SK-N-SH (cell line): Measurements from ENCODE around the gene CACNB3. TPM values are rescaled to one million over a fixed set of nuclear protein-coding genes. Genes with fewer than 3 reads are reported as not detected.

Experiments
- CTCF ChIA-PET: fragments of 300-600, 350-600 bp; formaldehyde crosslinking; extraction: SDS; loops from one replicate; lab custom pipeline; 2021; lab: Yijun Ruan, JAX
- POLR2A ChIA-PET: fragments of 350-600 bp; sonication (Branson Sonifier 250); formaldehyde crosslinking; extraction: SDS; loops from one replicate; lab custom pipeline; 2020; ENCODE audit warnings: antibody characterized with exemption, inconsistent platforms; lab: Yijun Ruan, JAX
- DNase-seq: peaks from one replicate; pipeline ENCODE4 v3.0.0; 2012
- H2AFZ ChIP-seq: fragments of 200-600 bp; sonication (generic); 2 replicates; pipeline ENCODE4 v1.8.1; 2016; ENCODE audit warnings: antibody characterized with exemption, mild to moderate bottlenecking, low read depth
- H3F3A ChIP-seq: fragments of 200-600 bp; sonication (generic); replicated peaks from 2 replicates; pipeline ENCODE3; 2016; ENCODE audit warnings: antibody characterized with exemption, mild to moderate bottlenecking; ENCODE audit not compliant: insufficient read depth
- H3K27ac ChIP-seq, 2 experiments: fragments of 200-500 bp in 1 of 2; fragments of 200-600 bp in 1 of 2; sonication (Bioruptor generic) in 1 of 2; sonication (generic), shearing (Covaris generic) in 1 of 2; 2 replicates each; pipeline versions ENCODE4 v1.5.1 to v1.6.1; 2014 to 2016; ENCODE audit warnings: low read depth in 2 of 2, inconsistent platforms in 1 of 2, low read length in 1 of 2, mild to moderate bottlenecking in 1 of 2, mixed read lengths in 1 of 2
- H3K27me3 ChIP-seq: fragments of 200-600 bp; sonication (generic), shearing (Covaris generic); 2 replicates; pipeline ENCODE4 v1.6.1; 2016; ENCODE audit warnings: mixed run types; ENCODE audit not compliant: insufficient read depth
- H3K36me3 ChIP-seq, 2 experiments: fragments of 200-500 bp in 1 of 2; fragments of 200-600 bp in 1 of 2; sonication (Bioruptor generic) in 1 of 2; sonication (generic) in 1 of 2; replicated peaks in 1 of 2; 2 replicates each; pipeline versions ENCODE3 to v1.5.1; 2014 to 2016; ENCODE audit warnings: low read length in 1 of 2, mild to moderate bottlenecking in 1 of 2; ENCODE audit not compliant: insufficient read depth in 2 of 2, control insufficient read depth in 1 of 2
- H3K4me1 ChIP-seq, 2 experiments: fragments of 200-500 bp in 1 of 2; fragments of 200-600 bp in 1 of 2; sonication (Bioruptor generic) in 1 of 2; sonication (generic), shearing (Covaris generic) in 1 of 2; 2 replicates each; pipeline versions ENCODE4 v1.5.1 to v1.6.1; 2014 to 2016; ENCODE audit warnings: low read depth in 1 of 2, low read length in 1 of 2, mixed run types in 1 of 2; ENCODE audit not compliant: insufficient read depth in 2 of 2, control insufficient read depth in 1 of 2
- H3K4me2 ChIP-seq: fragments of 200-600 bp; sonication (generic), shearing (Covaris generic); 2 replicates; pipeline ENCODE4 v1.6.1; 2017; ENCODE audit warnings: mixed run types
- H3K4me3 ChIP-seq, 2 experiments: fragments of 200-500 bp in 1 of 2; fragments of 200-600 bp in 1 of 2; sonication (Bioruptor generic) in 1 of 2; sonication (generic), shearing (Covaris generic) in 1 of 2; 2 replicates each; pipeline versions ENCODE4 v1.5.1 to v1.8.1; 2014 to 2016; ENCODE audit warnings: low read depth in 2 of 2, inconsistent platforms in 1 of 2, low read length in 1 of 2, mild to moderate bottlenecking in 1 of 2, mixed read lengths in 1 of 2, moderate library complexity in 1 of 2
- H3K79me2 ChIP-seq: fragments of 200-600 bp; sonication (generic); 2 replicates; pipeline ENCODE4 v1.8.1; 2017; ENCODE audit warnings: mild to moderate bottlenecking; ENCODE audit not compliant: insufficient read depth
- H3K9ac ChIP-seq: fragments of 200-600 bp; sonication (generic); 2 replicates; pipeline ENCODE4 v1.6.1; 2017; ENCODE audit warnings: mixed run types
- H3K9me2 ChIP-seq: fragments of 200-600 bp; sonication (generic); 2 replicates; pipeline ENCODE4 v1.6.1; 2017; ENCODE audit warnings: mixed run types
- H3K9me3 ChIP-seq: fragments of 200-600 bp; sonication (generic); 2 replicates; pipeline ENCODE4 v1.6.1; 2017; ENCODE audit warnings: mixed run types, mild to moderate bottlenecking, moderate library complexity
- H4K20me1 ChIP-seq: fragments of 200-600 bp; sonication (generic); 2 replicates; pipeline ENCODE4 v1.6.1; 2017; ENCODE audit warnings: mild to moderate bottlenecking, mixed run types; ENCODE audit not compliant: insufficient read depth
- CHD2 ChIP-seq: fragments of 150-350 bp; IDR thresholded peaks from 2 replicates; pipeline ENCODE4 v1.6.1; 2018; ENCODE audit warnings: low read length; ENCODE audit not compliant: partially characterized antibody
- ELF1 ChIP-seq: IDR thresholded peaks from 2 replicates; pipeline ENCODE4 v1.4.0; 2012
- EP300 ChIP-seq, 2 experiments: IDR thresholded peaks; 2 replicates each; pipeline versions ENCODE4 v1.4.0 to v1.6.1; 2012; ENCODE audit warnings: borderline replicate concordance in 1 of 2, low read depth in 1 of 2, low read length in 1 of 2
- EZH2phosphoT487 ChIP-seq: fragments of 200-600 bp; sonication (generic); IDR thresholded peaks from 2 replicates; pipeline ENCODE4 v1.6.1; 2017; ENCODE audit warnings: low read depth, mixed run types, mild to moderate bottlenecking, antibody characterized with exemption, moderate library complexity, borderline replicate concordance
- FOSL2 ChIP-seq: IDR thresholded peaks from 2 replicates; pipeline ENCODE4 v1.4.0; 2012; ENCODE audit warnings: low read depth, mild to moderate bottlenecking, moderate library complexity, borderline replicate concordance
- FOXJ3 ChIP-seq: sonication (generic); formaldehyde crosslinking; IDR thresholded peaks from 2 replicates; pipeline ENCODE4 v1.5.1; 2020; ENCODE audit warnings: mild to moderate bottlenecking, missing genetic modification reagents
- GABPA ChIP-seq: IDR thresholded peaks from 2 replicates; pipeline ENCODE4 v1.4.0; 2012; ENCODE audit warnings: low read depth, mild to moderate bottlenecking
- IRF3 ChIP-seq: fragments of 150-350 bp; IDR thresholded peaks from 2 replicates; pipeline ENCODE4 v1.6.1; 2016; ENCODE audit warnings: mild to moderate bottlenecking, low read depth, low read length
- MAX ChIP-seq: IDR thresholded peaks from 2 replicates; pipeline ENCODE4 v1.4.0; 2012; ENCODE audit warnings: low read depth
- MEF2A ChIP-seq: IDR thresholded peaks from 2 replicates; pipeline ENCODE4 v1.4.0; 2012; ENCODE audit warnings: low read depth, borderline replicate concordance
- MXI1 ChIP-seq: IDR thresholded peaks from 2 replicates; pipeline ENCODE4 v1.6.1; 2012; ENCODE audit warnings: mild to moderate bottlenecking, low read depth, low read length, improper control_type of control experiment
- NRF1 ChIP-seq: IDR thresholded peaks from 2 replicates; pipeline ENCODE4 v1.6.1; 2012; ENCODE audit warnings: low read depth, mild to moderate bottlenecking, low read length
- PBX3 ChIP-seq: IDR thresholded peaks from 2 replicates; pipeline ENCODE4; 2012
- POLR2AphosphoS5 ChIP-seq: IDR thresholded peaks from 2 replicates; pipeline ENCODE4 v1.6.1; 2012; ENCODE audit warnings: low read depth, low read length
- RAD21 ChIP-seq: IDR thresholded peaks from 2 replicates; pipeline ENCODE4 v1.6.1; 2012; ENCODE audit warnings: mild to moderate bottlenecking, low read length
- RCOR1 ChIP-seq: fragments of 150-350 bp; IDR thresholded peaks from 2 replicates; pipeline ENCODE4 v1.6.1; 2017; ENCODE audit warnings: antibody characterized with exemption, low read length
- RFX5 ChIP-seq: IDR thresholded peaks from 2 replicates; pipeline ENCODE4 v1.6.1; 2012; ENCODE audit warnings: mild to moderate bottlenecking, improper control_type of control experiment, low read length
- SIN3A ChIP-seq: IDR thresholded peaks from 2 replicates; pipeline ENCODE4 v1.6.1; 2012; ENCODE audit warnings: low read depth, mild to moderate bottlenecking, low read length, moderate library complexity, borderline replicate concordance
- TAF1 ChIP-seq: IDR thresholded peaks from 2 replicates; pipeline ENCODE4 v1.6.1; 2012; ENCODE audit warnings: low read depth, mild to moderate bottlenecking, low read length, moderate library complexity, borderline replicate concordance
- TCF12 ChIP-seq: IDR thresholded peaks from 2 replicates; pipeline ENCODE4 v1.4.0; 2012
- TEAD4 ChIP-seq: IDR thresholded peaks from 2 replicates; pipeline ENCODE4 v1.4.0; 2012; ENCODE audit warnings: mild to moderate bottlenecking, borderline replicate concordance; ENCODE audit not compliant: insufficient read depth
- USF1 ChIP-seq: IDR thresholded peaks from 2 replicates; pipeline ENCODE4 v1.4.0; 2012; ENCODE audit warnings: low read depth, borderline replicate concordance
- WGBS: methylation state at CpG from one replicate; pipeline ENCODE4 v1.1.6; 2017; ENCODE audit warnings: low lambda C conversion rate; 5-methylcytosine and 5-hydroxymethylcytosine counted together
- polyA plus RNA-seq, 3 experiments: library from polyadenylated mRNA; depleted of rRNA; stranded (reverse); fragments of >200 nt; gene quantifications; 2 replicates each; pipeline ENCODE4 v1.2.3, GENCODE V29; 2012

Gene CACNB3
- polyA plus RNA-seq, 1 of the 3 experiments (the other 2 are of a cell fraction) = 34.6 TPM

- Histone ChIP-seq H3K9ac (no peak overlapping the region), H3K4me2 (no peak overlapping the region), H3K36me3 (peaks cover 7 to 89% of the 10 kb centered on the region in 2 experiments), H3K9me3 (no peaks in the 10 kb centered on the region), H3K27me3 (no peaks in the 10 kb centered on the region), H2AFZ (no peak overlapping the region), H3F3A (peaks cover under 1% of the 10 kb centered on the region), H4K20me1 (peaks cover 9% of the 10 kb centered on the region; the same call in 1 of the 2 replicates), H3K9me2 (no peaks in the 10 kb centered on the region), H3K27ac (no peak overlapping the region; a peak in 1 of 4 replicates), H3K79me2 (no peaks in the 10 kb centered on the region), H3K4me3 (no peak overlapping the region), H3K4me1 (no peaks in the 10 kb centered on the region)
- no peak for DNase-seq
- 79% methylated on average over 2 of the region's 2 CpGs for WGBS
- ChIA-PET CTCF (interaction anchor here (1.2 to 3.0 kb wide), 6 partner anchors 11 to 168 kb away, joined by 5 to 16 read pairs (median 6); partner anchors contain the start of gene DDX23), POLR2A (interaction anchor here (1.6 kb wide), 1 partner anchor 9 kb away, joined by 3 read pairs; the partner anchor contains the start of gene CACNB3)
- TF ChIP-seq TCF12 (no peak), POLR2AphosphoS5 (no peak), RFX5 (no peak), FOXJ3 (CRISPR knock-in tag) (no peak), MAX (no peak), SIN3A (no peak), MEF2A (no peak), RAD21 (no peak)
Observed at GRCh38 chr12:48828293-48828692, 10.0 kb downstream of the CACNB3 start.

GRCh38 chr12:48828841-48829575, 10.7 kb downstream of the CACNB3 start:
- Histone ChIP-seq H2AFZ (no peak overlapping the region), H3K27me3 (no peaks in the 10 kb centered on the region), H3F3A (peaks cover 7% of the 10 kb centered on the region), H4K20me1 (peaks cover 9% of the 10 kb centered on the region; the same call in 1 of the 2 replicates), H3K9me2 (no peaks in the 10 kb centered on the region), H3K4me3 (no peak overlapping the region), H3K36me3 (peaks cover 14 to 90% of the 10 kb centered on the region in 2 experiments), H3K9ac (no peak overlapping the region), H3K79me2 (no peaks in the 10 kb centered on the region), H3K27ac (no peak overlapping the region), H3K9me3 (no peaks in the 10 kb centered on the region), H3K4me2 (no peak overlapping the region), H3K4me1 (no peaks in the 10 kb centered on the region)
- no peak for DNase-seq
- TF ChIP-seq SIN3A (no peak), PBX3 (no peak), RCOR1 (no peak), MXI1 (no peak), GABPA (no peak), IRF3 (no peak), TAF1 (no peak), TEAD4 (no peak), MEF2A (no peak), CHD2 (no peak), ELF1 (no peak), FOSL2 (no peak), RAD21 (no peak), EZH2phosphoT487 (no peak), EP300 (IDR thresholded peaks at IDR 0.05; ENCODE audit: borderline replicate concordance in 1 of 2, low read depth in 1 of 2, low read length in 1 of 2) (no peak), USF1 (no peak), NRF1 (no peak)
- 96% methylated on average over 11 of the region's 16 CpGs for WGBS
- ChIA-PET CTCF (interaction anchor here (1.1 to 3.0 kb wide), 4 partner anchors 12 to 62 kb away, joined by 3 to 16 read pairs (median 6); no protein-coding TSS in a partner anchor), POLR2A (interaction anchor here (0.9 to 1.6 kb wide), 3 partner anchors 10 to 179 kb away, joined by 3 to 5 read pairs (median 3); partner anchors contain the start of gene CACNB3)
